ENCODE results near the gene IRF8.
"Not testable (repeated sequence)": the region's sequence is repeated elsewhere in the genome, so short reads cannot be mapped to it uniquely, and the experiment has no call there.

IRF8 gene

DNA sequence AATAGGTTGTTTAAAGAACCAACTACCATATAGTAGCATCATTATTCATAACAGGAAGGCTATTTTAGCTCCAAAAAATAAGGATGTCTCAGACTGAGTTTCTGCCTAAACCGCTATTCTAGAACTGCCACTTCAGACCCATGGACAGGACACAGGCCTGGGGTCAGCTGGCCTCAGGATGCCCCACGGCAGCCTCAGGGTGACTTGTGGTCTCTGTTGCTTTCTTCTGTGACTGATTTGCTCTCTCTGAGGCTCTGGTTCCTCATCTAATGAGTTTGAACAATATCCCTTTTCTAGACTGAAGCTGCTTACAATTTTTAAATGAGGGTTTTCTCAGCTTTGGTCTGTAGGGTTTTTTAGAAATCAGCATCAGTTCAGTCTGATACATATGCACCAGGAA lies 31.8 kb upstream of the IRF8 start:
- intact Hi-C loops (cut with DNase I), result no loop called here
- no peak for DNase-seq

DNA sequence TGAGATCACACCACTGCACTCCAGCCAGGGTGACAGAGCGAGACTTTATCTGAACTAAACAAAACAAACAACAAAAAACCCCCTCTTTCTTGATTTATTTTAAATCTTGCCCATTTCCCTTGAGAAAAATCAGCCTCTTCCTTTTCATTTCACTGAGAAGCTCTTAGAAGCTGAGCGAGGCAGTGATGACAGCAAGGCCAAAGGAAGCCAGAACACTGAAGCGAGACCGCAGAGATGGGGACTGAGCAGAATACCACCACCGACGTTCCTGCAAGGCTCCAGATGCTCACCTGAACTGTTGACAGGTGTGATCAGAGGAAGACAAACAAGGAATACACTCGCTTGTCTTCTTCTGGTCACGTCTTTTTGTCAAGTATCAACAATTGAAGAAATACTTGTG lies 30.5 kb upstream of the IRF8 start:
- intact Hi-C loops (cut with DNase I), result no loop called here
- no peak for DNase-seq

DNA sequence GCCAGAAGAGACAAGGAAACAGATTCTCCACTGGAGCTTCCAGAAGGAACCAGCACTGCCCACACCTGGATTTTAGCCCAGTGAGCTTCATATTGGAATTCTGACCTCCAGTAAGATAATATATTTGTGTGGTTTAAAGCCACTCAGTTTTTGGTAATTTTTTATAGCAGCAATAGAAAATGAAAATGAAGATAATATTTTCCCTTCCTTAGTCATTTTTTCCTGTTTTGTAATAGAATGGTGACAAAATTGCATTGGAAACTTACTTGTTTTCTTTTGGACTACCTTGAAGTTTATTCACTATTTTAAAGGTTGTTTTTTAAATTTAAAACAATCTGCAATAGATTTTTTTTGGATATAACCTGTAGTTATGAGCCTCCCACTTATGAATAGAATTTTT lies 29.8 kb upstream of the IRF8 start:
- no peak for DNase-seq
- intact Hi-C loops (cut with DNase I), result no loop called here

DNA sequence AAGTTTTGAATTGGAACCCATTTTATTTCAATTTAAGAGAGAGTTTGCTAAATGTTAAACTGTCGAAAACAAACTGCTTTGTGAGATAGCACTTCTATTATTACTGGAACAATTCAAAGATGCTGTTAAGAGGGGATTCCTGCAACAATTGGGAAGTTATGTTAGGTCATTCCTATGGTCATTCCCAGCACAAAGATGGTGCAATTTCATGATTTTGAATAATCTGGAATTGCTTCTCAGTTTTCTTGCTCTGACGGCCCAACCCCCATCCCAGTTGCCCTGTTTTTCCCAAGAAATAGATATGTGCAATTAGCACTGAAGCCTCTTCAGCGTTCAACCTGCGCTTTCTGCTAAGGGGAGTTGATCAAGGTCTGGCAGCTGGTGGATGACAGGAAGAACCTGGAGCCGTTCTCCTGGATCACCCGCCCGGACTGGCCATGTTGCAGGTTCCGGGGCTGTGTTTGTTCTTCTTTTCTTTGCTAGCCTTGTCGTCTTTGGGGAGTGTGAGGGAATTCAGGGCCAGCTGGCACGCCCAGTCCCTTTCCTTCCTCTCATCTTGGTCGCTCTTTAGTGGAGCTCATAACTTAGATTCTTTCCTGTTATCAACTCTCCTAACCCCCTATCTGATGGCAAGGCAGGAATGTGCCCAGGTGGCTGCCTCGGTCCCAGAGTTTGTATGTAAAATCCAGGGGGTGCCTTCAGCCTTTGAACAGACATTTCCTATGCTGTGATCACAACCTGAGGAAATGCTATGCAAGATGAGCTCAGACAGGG lies 29.0 kb upstream of the IRF8 start:
- no peak for DNase-seq
- intact Hi-C loops (cut with DNase I), result no loop called here

DNA sequence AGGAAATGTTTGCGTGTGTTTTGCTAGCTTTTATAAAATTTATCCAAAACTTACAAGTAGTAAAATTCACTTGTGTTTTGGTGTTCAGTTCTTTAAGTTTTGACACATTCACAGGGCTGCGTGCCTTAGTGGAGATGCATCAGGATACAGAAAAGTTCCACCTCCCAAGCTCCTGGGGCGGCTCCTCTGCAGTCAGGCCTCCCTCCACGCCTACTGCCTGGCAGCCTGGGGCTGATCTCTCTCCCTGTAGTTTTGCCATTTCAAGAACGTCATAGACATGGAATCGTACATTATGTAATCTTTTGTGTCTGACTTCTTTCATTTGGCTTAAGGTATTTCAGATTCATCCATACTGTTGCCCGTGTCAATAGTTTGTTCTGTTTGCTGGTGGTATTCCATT lies 27.2 kb upstream of the IRF8 start:
- intact Hi-C loops (cut with DNase I), result no loop called here
- DNase-seq, result no peak

DNA sequence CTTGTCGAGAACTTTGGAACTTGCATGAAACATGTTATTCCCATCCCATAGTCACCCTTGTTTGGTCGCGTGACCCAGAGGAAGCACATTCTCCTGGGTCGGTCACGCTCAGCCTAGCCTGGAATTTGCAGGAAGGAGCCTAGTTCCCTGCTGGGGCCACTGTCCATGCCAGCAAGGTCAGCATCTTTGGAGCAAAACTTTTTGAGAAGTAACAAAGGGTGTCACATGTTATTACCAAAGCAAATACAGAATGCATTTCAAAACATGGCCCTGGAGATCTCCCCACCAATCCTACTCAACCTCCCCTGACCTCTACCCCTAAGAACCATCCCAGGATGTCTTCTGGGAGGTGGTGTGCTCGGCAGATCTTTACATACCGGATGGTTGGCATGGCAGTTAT lies 26.2 kb upstream of the IRF8 start:
- no peak for DNase-seq

DNA sequence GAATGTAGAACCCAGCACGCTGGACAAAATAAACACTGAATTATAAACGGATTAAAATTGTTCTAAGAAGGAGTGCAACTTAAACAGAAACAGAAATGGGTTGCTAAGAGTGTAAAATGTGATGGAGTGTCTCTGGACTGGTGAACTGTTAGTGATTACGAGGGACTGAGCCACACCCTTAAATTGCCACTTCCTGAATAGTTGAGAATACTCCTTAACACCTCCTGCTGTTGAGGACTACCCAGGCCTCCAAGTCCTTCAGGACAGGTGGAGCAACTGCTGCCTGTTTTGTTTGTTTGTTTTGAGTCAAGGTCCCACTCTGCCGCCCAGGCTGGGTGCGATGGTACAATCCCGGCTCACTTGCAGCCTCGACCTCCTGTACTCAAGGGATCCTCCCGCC lies 25.8 kb upstream of the IRF8 start:
- intact Hi-C loops (cut with DNase I), result no loop called here
- no peak for DNase-seq

More for the DNA sequence above, 26.2 kb upstream of the IRF8 start:
- intact Hi-C loops (cut with DNase I), result no loop called here

DNA sequence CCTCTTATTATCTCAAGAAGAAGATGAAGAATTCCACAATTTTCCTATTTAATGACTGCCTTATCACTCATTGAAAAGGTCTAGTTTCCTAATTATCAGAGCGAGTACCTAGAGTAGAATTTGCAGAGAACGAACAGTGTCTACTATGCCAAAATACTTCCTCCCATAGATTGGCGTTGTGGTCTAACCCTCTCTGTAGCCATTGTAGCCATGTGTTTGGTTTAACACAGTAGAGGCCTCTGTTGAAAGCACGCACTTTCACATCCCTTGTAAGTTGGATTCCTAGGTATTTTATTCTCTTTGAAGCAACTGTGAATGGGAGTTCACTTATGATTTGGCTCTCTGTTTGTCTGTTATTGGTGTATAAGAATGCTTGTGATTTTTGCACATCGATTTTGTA lies 24.9 kb upstream of the IRF8 start:
- intact Hi-C loops (cut with DNase I); DNase-seq: not testable (repeated sequence)

DNA sequence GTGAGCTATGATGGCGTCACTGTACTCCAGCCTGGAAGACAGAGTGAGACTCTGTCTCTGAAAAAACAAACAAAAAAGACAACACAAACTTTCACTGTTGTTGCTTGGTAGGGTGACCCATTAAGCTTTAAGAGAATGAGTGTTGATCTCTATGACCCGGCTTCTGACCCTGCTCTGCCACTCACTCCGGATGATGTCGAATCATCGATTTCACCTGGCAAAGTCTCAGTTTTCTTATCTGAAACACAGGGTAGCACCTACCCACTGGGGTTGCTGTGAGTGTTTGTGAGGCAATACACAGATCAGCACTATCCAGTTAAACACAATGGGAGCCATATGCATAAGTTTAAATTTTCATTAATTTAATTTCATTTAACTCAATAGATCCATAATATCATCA lies 20.6 kb upstream of the IRF8 start:
- no peak for DNase-seq
- intact Hi-C loops (cut with DNase I), result no loop called here

DNA sequence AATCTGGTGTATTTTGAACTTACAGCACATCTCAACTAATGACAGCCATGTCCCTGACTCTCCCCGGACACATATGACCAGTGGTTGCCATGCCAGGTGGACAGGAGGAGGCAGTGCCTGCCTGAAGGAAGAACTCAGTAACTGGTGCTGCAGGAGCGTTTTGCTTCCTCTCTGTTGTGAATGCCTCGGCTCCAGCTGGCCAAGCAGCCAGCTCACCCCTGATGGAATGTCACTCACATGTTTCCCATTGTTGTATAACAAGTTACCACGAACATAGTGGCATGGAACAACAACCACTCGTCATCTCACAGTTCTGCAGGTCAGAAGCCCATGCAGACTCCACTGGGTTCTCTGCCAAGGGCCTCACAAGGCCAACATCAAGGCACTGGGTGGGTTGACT lies 20.1 kb upstream of the IRF8 start:
- intact Hi-C loops (cut with DNase I), result no loop called here
- no peak for DNase-seq

DNA sequence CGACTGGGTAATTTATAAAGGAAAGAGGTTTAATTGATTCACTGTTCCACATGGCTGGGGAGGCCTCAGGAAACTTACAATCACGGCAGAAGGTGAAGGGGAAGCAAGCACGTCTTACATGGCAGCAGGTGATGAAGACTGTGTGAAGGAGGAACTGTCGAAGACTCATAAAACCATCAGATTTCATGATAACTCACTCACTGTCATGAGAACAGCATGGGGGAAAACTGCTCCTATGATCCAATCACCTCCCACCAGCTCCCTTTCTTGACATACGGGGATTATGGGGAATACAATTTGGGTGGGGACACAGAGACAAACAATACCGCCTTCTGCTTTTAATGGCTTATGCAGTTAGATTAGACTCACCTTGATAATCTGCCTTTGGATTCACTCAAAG lies 19.4 kb upstream of the IRF8 start:
- intact Hi-C loops (cut with DNase I), result no loop called here
- DNase-seq, result no peak

DNA sequence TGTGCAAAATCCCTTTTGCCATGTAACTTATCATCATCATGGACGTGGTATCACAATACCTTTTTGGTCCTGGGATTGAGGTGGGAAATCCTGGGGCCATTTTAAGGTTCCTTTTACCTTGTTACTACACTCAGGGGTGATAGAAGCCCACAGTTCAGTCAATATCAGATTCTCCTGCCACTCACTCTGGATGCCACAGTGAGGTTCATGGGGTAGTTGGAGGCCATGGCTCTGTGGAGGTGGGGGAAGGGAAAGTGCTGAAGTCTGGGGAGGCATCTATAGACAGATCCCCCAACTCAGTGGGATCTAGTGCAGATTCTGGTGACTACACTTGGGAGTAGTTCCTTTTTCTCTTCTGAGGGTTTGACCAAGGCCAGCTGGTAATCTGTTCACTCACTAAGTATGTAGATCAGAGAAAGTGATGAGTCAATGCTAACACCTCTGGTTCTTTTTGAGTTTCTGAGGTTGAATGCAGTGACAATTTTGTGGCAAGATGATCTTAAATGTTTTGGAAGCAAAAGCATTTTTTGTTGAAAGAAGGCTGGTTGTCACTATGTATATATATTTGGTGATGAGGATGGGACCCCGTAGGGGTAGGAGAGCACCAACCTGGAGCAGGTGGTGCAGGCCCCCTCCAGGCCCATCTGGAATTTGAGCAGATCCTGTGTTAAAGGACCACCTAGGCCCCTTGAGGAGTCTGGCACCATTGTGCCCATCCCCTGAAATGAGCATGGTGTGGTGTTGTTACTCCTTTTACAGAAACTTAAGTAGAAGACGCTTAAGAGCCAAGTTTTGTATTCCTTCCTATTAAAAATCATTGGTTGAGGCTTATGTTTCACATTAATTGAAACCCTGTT lies 18.8 kb upstream of the IRF8 start:
- DNase-seq, result no peak
- intact Hi-C loops (cut with DNase I), result no loop called here

DNA sequence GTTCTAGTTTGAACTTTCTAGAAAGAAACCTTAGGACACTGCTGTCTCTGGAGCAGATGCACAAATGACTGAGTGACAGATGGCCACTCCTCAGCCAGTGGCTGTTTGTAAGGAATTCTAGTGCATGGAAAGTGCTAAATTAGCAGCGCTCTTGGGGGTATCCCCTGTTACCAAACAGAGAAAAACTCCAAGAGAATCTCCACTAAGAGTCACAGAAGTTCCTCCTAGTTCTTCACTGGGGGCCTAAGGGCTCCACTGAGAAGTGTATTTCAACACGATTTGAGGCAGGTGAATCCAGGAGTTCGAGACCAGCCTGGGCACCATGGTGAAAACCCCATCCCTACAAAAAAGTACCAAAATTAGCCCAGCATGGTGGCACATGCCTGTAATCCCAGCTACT lies 18.1 kb upstream of the IRF8 start:
- no peak for DNase-seq
- intact Hi-C loops (cut with DNase I), result no loop called here

DNA sequence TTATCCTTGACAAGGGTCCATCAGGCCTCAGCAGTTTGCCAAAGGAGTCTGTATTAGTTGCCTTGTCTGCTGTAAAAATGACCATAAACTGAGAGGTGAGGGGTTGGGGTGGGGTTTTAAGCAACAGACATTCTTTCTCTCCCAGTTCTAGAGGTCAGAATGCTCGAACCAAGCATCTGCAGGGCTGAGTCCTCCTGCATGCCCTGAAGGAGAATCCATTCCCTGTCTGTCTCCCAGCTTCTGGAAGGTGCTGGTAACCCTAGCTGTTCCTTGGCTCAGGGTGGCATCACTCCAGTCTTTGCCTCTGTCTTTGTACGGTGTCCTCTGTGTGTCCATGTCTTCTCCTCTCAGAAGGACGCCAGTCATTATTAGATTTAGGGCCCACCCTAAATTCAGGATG lies 17.5 kb upstream of the IRF8 start:
- DNase-seq, result no peak
- intact Hi-C loops (cut with DNase I), result no loop called here

DNA sequence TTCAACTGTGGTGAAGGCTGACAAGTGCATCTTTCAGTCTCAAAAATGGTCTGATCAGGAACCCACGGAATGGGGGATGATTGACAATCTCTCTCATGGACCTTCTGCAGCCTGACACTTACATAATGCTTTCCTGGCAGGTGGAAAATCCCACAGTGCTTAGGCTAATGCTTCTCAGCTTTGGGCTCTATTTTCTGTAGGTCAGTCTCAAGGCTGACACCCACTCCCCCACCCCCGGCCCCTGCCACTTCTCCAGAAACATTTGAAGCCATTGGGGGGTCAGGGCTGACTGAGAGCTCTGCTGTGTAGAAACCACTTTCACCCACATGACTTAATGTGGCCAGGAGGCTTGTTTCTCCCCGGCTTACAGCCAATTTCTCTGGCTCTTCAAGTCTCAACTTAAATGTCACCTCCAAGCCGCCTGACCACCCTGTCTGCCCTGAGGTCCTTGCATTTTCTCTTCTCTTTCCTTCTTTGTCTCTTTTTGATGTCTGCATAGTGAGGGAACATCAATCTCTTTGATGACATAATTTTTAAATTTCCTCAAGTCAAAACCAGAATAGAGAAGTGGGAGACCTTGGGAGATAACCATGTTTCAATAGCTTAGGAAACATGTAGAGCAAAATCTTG lies 16.7 kb upstream of the IRF8 start:
- no peak for DNase-seq
- intact Hi-C loops (cut with DNase I), result no loop called here

DNA sequence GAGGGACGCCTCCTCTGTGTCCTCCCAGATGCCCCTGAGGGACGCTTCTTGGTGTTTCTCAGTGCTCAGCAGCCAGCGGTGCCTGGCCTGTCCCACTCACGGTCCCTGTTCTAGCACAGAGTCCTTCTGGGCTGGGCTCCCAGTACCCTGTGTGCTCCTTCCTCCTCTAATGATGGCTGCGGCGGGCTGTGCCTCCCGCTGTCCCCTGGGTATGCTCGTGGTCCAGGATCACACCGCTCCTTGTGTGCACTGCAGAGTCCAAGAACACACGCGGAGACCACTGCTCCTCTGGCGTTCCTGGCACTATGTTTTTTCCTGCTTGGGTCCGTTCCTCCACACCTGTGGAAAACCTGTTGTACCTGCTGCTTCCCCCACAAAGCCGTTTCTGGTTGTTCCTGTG lies 15.1 kb upstream of the IRF8 start:
- intact Hi-C loops (cut with DNase I), result no loop called here
- DNase-seq, result no peak

DNA sequence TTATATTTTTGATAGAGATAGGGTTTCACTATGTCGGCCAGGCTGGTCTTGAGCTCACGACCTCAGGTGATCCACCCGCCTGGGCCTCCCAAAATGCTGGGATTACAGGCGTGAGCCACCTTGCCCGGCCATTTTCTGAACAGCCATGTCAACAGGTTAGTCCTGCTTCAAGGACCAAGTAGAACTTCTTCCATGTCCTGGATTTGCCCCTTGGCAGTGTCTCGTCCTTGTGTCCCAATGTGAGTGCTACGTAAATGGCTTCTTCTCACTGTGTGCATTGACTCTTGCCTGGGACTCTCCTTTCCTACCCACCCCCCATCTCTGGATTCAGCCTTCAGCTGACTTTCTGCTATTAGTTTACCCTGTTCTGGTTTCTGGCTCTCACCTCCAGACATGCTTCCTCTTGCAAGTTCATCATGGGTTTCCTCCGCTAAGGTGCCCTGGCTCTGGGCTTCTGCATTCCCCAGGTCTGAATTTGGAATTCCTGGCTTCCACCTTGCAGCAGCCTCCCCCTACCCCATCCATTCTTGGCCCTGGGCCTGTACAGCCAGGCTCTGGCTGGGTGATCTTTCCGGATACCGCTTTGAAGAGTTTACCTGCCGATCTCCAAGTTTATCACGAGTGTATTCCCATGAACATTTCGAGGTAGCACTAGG lies 14.0 kb upstream of the IRF8 start:
- DNase-seq, result no peak
- intact Hi-C loops (cut with DNase I), result no loop called here

DNA sequence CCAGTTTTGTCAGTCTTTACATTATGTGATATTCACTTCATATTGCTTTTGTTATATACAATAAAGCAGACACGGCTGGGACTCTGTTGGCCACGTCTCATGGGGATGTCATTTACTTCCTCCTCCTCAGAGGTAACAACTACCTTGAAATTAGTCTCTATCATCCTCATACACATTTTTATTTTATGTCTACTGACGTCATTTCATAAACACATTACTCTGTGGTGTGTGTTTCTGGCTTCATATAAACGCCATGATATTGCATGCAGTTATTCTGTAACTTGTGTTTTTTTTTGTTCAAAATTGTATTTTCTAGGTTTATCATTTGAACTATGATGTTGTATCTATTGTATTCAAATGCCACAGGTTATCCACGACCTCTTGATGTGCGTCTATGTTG lies 13.4 kb upstream of the IRF8 start:
- intact Hi-C loops (cut with DNase I), result no loop called here
- no peak for DNase-seq

DNA sequence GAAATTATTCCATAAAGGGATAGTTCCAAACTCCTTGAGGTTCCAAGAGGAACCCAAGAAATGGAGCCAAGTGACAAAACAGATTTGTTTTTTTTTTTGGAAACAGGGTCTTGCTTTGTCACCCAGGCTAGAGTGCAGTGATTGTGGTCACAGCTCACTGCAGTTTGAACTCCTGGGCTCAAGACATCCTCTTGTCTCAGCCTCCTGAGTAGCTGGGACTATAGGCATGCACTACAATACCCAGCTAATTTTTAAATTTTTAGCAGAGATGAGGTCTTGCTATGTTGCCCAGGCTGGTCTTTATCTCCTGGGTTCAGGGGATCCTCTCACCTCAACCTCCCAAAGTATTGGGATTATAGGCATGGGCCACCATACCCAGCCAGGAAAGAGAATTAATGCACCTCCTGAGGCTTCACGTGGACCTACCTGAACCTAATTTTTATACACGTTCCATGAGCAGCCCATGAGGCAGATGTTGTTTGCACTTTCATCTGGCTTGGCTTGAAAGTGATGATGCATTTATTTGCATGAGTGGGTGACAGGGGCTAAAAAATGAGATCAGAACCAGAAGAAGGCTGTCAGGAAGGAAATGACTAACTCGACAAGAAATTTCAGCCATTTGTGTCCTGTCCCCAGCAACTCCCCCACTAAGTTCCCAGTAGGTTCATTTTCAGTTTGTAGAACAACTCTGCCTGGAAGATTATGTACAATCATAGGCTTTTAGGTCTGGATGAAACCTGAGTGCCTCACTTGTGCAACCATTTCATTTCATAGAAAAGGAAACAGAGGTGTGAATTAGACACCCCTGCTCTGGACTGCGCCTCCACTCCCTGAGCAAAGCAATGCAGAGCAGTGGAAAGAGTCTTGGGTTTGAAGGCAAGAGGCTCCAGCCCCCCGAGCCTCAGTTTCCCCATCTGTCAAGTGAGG lies 10.3 kb upstream of the IRF8 start:
- DNase-seq, result no peak
- intact Hi-C loops (cut with DNase I), result no loop called here
